Left lung (tissue), 10 donors: ENCODE measurements around the gene PXMP2. TPM values are rescaled to one million over a fixed set of nuclear protein-coding genes. Genes with fewer than 3 reads are reported as not detected.

Experiments used
- ATAC-seq: fragments of 200-7000 bp; cut with Tn5 transposase; one replicate; pipeline ENCODE4 v1.9.1; 2020; ENCODE audit warnings: moderate library complexity
- DNase-seq, 4 donors: peaks; one replicate each; pipeline ENCODE4 v3.0.0-alpha.2; 2013 to 2020
- H3K27ac ChIP-seq, 2 donors: fragments of 200-600 bp; sonication (generic) in 1 of 2; one replicate each; pipeline versions ENCODE4 v1.5.0 to v1.8.0; 2020 to 2021
- H3K27me3 ChIP-seq, 2 donors: fragments of 200-600 bp; sonication (generic) in 1 of 2; one replicate each; pipeline versions ENCODE4 v1.5.0 to v1.8.0; 2020 to 2021
- H3K36me3 ChIP-seq, 2 donors: fragments of 200-600 bp; sonication (generic) in 1 of 2; one replicate each; pipeline versions ENCODE4 v1.5.0 to v1.8.0; 2020 to 2021
- H3K4me1 ChIP-seq, 2 donors: fragments of 200-600 bp; one replicate each; pipeline ENCODE4 v1.8.0; 2021
- H3K4me3 ChIP-seq, 2 donors: fragments of 200-600 bp; sonication (generic) in 1 of 2; one replicate each; pipeline versions ENCODE4 v1.5.0 to v1.8.0; 2020 to 2021; ENCODE audit warnings: mild to moderate bottlenecking in 1 of 2
- H3K9me3 ChIP-seq, 2 donors: fragments of 200-600 bp; sonication (generic) in 1 of 2; one replicate each; pipeline versions ENCODE4 v1.5.0 to v1.8.0; 2020 to 2021
- CTCF ChIP-seq, 2 donors: fragments of 200-600 bp; sonication (generic) in 1 of 2; IDR thresholded peaks; one replicate each; pipeline versions ENCODE4 v1.5.0 to v1.8.0; 2021; ENCODE audit warnings: antibody characterized with exemption in 2 of 2
- intact Hi-C, 2 donors: fragments of 100-400 bp; cut with DNase I; formaldehyde crosslinking; loops; one replicate each; pipeline versions ENCODE4 v1.11.2 to v1.14.2; 2022
- polyA plus RNA-seq, 6 donors: library from polyadenylated mRNA; unstranded; fragments of 120-200 nt; gene quantifications; one replicate each; pipeline ENCODE4 v1.2.1, GENCODE V29; 2013; ENCODE audit not compliant: insufficient read length in 6 of 6
- total RNA-seq, 2 donors: library from RNA; stranded (reverse); fragmentation: NEBNext Ultra II Directional; extraction: Animal tissue kit (Norgen Biotek cat#: 25700); gene quantifications; one replicate each; pipeline ENCODE4 v1.2.1, GENCODE V29; 2021
- donor health status: DM: no; HTN: yes; CAD: no.
- donor health status: DM: no; HTN: no; CAD: no.

PXMP2 gene
- total and polyA plus RNA-seq, 8 donors: 16.6 to 57.1 (median 42.7) TPM

DNA sequence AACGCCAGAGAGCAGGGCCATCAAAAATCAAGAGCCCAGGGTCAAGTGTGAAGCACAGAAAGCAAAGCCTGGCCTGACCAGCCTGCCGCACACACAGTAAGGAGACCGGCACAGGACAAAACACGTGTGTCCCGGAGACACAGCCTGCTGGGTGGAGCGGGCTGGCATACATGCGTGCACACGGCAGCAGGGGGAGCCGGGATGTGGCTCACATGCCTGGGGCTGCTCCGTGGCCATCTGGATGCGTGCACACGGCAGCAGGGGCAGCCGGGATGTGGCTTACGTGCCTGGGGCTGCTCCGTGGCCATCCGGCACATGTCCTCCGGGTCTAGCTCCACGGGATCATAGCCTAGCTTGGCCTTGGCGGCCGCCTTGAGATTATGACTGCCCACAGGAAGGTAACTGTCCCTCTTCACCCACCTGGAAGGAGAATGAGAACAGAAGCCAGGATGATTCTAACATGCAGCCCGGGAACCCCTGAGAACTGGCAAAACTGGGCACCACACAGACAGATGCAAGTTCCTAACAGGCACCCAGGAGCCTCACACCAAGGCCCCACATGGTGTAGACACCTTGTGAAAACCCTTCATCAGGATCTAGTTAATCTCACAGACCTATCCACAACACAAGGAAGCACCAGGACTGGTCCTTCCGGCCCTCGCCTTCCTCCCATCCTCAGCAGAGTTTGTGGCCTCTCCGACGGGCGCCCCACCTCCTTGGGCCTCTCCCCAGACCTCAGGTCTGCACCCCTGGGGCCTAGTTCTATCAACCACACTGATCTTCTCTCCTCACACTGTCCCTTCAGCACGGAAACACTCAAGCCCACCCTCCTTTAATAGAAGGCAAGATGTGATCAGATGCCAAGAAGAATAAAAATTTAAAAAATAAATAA, 13.9 kb upstream of the PXMP2 start:
- no peak for ATAC-seq
- Histone ChIP-seq H3K36me3 (peaks cover 0 to 91% of the 10 kb centered on the region in 2 donors), H3K9me3 (no peaks in the 10 kb centered on the region), H3K27me3 (no peaks in the 10 kb centered on the region), H3K4me1 (no peaks in the 10 kb centered on the region), H3K4me3 (no peak overlapping the region), H3K27ac (no peak overlapping the region)
- TF ChIP-seq CTCF (IDR thresholded peaks at IDR 0.05): no peak
- intact Hi-C loops: no loop called here
- no peak for DNase-seq

DNA sequence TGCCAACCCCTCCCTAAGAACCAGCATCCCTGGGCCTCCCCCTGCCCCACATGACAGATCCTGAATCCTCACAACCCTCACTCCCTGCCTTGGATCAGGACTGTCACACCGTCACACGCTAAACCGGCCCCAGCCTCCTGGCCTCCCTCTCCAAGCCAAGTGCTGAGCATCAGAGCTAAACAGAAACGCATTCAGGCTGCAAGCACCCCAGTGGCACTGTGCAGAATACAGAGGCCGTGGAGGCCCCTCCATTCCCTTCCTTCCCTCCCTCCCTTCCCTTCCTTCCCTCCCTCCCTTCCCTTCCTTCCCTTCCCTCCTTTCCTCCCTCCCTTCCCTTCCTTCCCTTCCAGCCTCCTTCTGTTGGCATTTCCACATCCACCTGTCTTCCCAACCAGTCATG, 12.8 kb upstream of the PXMP2 start:
- DNase-seq: no peak
- no peaks in the 10 kb centered on the region for H3K9me3 ChIP-seq
- peaks cover 0 to 89% of the 10 kb centered on the region in 2 donors for H3K36me3 ChIP-seq
- no peak overlapping the region for H3K4me3 ChIP-seq
- ATAC-seq: no peak
- no peak for TF ChIP-seq CTCF (IDR thresholded peaks at IDR 0.05)
- intact Hi-C loops: no loop called here
- H3K27ac ChIP-seq: no peak overlapping the region
- no peaks in the 10 kb centered on the region for H3K4me1 ChIP-seq
- H3K27me3 ChIP-seq: no peaks in the 10 kb centered on the region

DNA sequence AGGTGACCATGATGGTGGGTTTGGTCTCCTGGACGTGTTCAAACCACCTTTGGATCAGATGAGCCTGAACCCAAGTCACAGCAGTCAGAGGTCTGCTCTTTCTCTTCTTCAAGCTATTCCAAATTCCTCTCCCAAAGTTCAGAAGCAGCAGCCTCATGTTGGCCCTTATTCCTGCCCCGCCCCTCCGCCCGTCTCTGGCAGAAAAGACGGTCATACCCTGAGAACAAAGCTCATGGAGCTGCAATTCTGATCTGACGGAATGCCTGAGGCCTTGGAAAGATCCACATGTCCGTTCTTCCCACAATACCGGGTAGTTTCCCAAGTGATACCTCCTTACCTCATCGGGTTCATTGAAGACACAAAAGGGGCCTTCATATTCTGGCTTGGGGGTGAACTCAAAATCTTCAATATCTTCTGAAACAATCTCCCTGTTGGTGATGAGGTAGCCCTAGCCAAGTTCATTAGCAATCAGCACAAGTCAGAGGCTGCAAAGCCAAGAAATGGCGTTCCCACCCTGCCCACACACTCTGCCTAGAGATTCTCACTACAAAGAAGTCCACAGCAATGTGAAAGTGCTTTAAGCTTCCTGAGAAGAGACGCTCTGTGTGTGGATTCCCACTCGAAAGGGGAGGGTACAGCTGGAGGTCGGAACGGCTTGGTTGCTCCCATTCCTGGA, 11.5 kb upstream of the PXMP2 start:
- intact Hi-C loops: no loop called here
- Histone ChIP-seq H3K4me3 (no peak overlapping the region), H3K27me3 (no peaks in the 10 kb centered on the region), H3K4me1 (no peaks in the 10 kb centered on the region), H3K27ac (no peak overlapping the region), H3K9me3 (no peaks in the 10 kb centered on the region), H3K36me3 (peaks cover 0 to 80% of the 10 kb centered on the region in 2 donors)
- ATAC-seq: no peak
- DNase-seq: no peak
- TF ChIP-seq CTCF (IDR thresholded peaks at IDR 0.05): no peak

GRCh38 chr12:132677492-132677891, 9.9 kb upstream of the PXMP2 start:
- ATAC-seq (no peak), DNase-seq (no peak)
- no peaks in the 10 kb centered on the region for H3K9me3 ChIP-seq
- intact Hi-C loops: no loop called here
- H3K36me3 ChIP-seq: peaks cover 0 to 65% of the 10 kb centered on the region in 2 donors
- no peaks in the 10 kb centered on the region for H3K27me3 ChIP-seq
- no peaks in the 10 kb centered on the region for H3K4me1 ChIP-seq
- H3K4me3 ChIP-seq: no peak overlapping the region
- TF ChIP-seq CTCF (IDR thresholded peaks at IDR 0.05): no peak
- no peak overlapping the region for H3K27ac ChIP-seq

DNA sequence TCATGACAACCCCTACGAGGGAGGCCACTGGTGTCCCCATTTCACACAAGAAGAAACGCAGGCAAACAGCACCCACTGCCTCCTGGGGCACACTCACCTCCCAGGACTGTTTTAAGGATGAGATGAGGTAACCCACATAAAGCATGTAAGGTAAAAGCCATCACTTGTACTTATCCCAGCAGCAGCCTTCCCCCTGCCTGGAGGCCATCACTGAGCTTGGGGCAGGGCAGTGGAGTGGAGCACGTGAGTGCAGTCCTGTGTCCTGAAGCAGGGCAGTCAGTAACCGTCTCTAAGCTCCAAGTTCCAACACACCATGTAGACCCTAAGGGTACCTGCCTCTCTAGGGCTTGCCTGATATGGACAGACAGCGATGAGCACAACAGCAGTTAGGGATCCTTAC, 2.0 kb upstream of the PXMP2 start:
- DNase-seq (no peak), ATAC-seq (no peak)
- Histone ChIP-seq H3K27me3 (no peaks in the 10 kb centered on the region), H3K4me1 (peaks cover 5 to 16% of the 10 kb centered on the region in 2 donors), H3K9me3 (no peaks in the 10 kb centered on the region), H3K4me3 (no peak overlapping the region), H3K36me3 (no peaks in the 10 kb centered on the region), H3K27ac (no peak overlapping the region)
- TF ChIP-seq CTCF (IDR thresholded peaks at IDR 0.05): no peak
- intact Hi-C loops: no loop called here
